Epidermal melanocyte (primary cell): ENCODE data around the gene SLC9A9.

Source experiments
- DNase-seq: peaks from one replicate; pipeline ENCODE4 v3.0.0; 2011; ENCODE audit warnings: low spot score; ENCODE audit not compliant: insufficient read length

SLC9A9 gene

GRCh38 chr3:143261848-143262247 lies 586.4 kb downstream of the SLC9A9 start:
- no peak for DNase-seq

- DNase-seq = no peak
Observed at GRCh38 chr3:143258692-143259091, 589.6 kb downstream of the SLC9A9 start.

- no peak for DNase-seq
Observed at GRCh38 chr3:143256416-143256815, 591.9 kb downstream of the SLC9A9 start.

DNA sequence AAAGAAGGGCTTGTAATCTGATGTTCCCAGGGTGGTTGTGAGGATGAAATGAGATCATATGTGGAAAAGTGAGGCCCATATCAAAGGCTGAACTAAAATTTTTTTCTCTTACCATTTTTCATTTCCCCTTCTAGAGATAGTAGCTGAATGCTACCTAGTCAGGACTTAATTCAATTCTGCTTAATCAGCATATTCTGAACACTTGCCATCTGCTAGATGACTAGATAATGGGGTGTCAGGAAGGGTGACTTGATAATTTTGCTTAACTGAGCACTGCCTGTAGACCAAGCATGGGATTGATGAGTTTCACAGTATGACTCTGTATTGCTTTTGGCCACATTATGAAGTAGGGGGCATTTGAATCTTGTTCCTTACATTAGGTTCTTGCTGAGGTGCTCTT lies 592.5 kb downstream of the SLC9A9 start:
- DNase-seq = no peak

DNA sequence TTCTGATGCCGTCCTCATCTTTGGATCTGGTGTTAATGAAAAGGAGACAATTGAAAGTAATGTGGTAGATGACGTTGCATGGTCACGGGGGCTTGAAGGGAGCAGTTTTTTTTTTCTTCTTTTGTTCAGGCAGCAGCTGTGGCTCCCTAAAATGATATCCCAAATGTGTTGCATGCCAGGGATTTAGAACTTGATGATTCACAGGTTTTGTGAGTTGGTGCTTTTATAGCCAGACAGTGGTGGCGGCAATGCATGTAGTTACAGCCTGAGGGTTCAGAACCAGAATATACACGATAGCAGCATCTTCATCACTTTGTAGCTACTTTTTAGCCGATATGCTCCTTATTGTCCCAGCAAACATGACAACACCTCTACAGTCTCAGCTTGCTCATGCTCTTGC lies 595.3 kb downstream of the SLC9A9 start:
- DNase-seq = no peak

GRCh38 chr3:143249014-143249413 lies 599.3 kb downstream of the SLC9A9 start:
- DNase-seq = no peak

- no peak for DNase-seq
Observed at GRCh38 chr3:143247073-143247472, 601.2 kb downstream of the SLC9A9 start.

DNA sequence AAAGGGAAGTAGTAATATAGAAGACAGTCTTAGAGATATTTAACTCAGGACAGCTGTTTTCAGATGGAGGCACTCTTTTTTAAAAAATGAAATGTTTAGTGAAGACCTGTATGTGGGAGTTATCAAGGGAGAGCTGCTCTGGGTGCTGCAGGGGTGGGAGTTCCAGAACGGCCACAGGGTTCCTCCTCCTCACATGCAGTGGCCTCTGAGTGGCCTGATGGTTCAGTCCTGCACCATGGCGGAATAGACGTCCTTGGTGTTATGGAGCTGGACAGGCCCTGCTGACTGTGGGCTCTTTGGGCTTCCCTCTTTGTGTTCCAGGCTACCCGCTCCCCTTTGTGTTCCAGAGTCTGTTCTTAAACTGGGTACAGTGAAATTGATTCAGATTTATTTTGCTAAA lies 602.6 kb downstream of the SLC9A9 start:
- DNase-seq = no peak

- DNase-seq = no peak
Observed at GRCh38 chr3:143244516-143245063, 603.7 kb downstream of the SLC9A9 start.

GRCh38 chr3:143243686-143244085 lies 604.6 kb downstream of the SLC9A9 start:
- DNase-seq = no peak

GRCh38 chr3:143242691-143243090 lies 605.6 kb downstream of the SLC9A9 start:
- DNase-seq = no peak

DNA sequence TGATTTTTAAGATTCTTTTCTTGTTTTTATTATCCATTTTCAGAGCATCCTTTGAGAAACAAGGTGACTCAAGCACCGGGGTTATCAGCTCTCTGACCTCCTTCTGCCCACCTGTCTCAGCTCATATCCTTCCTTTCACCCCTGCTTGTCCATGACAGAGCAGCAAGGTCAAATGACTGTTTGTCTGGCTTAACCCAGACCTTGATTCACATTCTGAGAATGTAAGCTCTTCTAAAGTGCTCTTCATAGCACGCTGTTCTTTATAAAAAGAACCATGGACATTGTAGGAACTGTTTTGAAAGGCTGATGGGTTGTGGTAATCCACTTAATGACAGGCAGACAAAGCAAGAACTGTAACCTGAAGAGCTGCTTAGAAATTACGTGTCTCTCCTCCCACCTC lies 606.2 kb downstream of the SLC9A9 start:
- no peak for DNase-seq

- DNase-seq = no peak
Observed at GRCh38 chr3:143241481-143241951, 606.8 kb downstream of the SLC9A9 start.

- DNase-seq = no peak
Observed at GRCh38 chr3:143240886-143241285, 607.4 kb downstream of the SLC9A9 start.

DNA sequence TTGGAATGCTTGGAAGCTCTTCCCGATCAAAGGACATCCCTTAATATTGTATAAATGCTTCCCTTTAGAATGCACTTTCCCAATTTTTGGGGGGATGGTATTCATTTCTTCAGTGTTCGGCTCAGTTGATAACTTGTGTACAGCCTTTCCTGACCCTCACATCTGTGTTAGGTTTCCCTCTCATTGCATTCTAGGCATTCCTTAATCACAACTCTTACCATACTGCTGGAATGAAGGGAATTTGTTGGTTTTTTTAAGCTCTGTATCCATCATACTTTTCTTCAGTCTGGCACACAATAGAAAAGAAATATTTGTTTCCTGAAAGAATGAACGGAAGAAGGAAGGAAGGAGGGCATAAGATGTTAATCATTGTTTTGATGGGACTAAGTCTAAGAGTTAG lies 609.2 kb downstream of the SLC9A9 start:
- DNase-seq = no peak

GRCh38 chr3:143237077-143237627 lies 611.1 kb downstream of the SLC9A9 start:
- no peak for DNase-seq

GRCh38 chr3:143236226-143236964 lies 611.9 kb downstream of the SLC9A9 start:
- no peak for DNase-seq

DNA sequence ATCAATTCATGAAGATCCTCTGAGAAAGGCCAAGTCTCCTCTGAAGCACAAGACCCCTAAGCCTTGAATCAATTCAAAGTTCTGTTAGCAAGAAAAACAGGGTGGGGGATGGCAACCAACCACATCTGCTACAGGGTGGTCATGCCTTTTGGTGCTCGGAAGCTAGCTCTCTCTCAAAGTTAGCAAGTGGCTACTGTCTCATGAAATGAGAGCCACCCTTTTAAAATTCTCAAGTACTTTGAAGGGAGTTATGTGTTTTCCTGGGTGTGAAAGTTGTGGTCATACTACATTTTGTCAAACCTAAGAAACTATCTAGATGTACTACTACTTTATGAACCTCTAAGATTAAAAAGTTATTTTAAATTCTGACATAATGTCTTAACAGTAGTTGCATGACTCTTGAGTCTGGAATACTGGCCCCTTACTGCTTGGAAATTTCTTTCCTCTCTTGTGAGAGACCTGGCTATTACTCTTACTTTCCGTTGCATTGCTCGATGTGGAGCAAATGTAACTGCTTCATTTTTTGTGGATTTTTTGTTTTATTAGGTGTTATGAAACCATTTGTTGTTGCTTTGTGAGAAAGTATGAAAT lies 612.6 kb downstream of the SLC9A9 start:
- no peak for DNase-seq

DNA sequence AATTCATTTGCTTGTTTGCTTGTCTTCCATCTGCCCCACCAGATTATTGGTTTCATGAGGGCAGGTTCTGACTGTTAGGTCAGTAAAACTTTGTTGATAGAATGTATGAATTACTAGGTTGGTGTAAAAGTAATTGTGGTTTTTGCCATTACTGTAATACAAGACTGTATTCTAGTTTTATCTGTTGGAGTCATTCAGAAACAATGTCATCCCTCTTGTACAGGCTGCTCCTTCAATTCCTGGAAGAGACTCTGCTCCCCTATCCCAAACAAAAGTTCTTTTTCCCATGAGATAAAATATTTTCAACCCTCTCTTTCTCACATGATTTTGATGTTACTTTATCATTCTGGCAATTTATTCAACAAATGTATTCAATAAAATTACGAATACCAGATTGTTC lies 613.7 kb downstream of the SLC9A9 start:
- DNase-seq = no peak

GRCh38 chr3:143232981-143233380 lies 615.3 kb downstream of the SLC9A9 start:
- no peak for DNase-seq

- DNase-seq = no peak
Observed at GRCh38 chr3:143228405-143228804, 619.9 kb downstream of the SLC9A9 start.

- no peak for DNase-seq
Observed at GRCh38 chr3:143226678-143227291, 621.5 kb downstream of the SLC9A9 start.
